ENCODE measurements around the gene MYO9A. TPM values are rescaled to one million over a fixed set of nuclear protein-coding genes. Genes with fewer than 3 reads are reported as not detected.

MYO9A gene
- total and polyA plus RNA-seq, 2 donors (not counting 1 experiment from before 2014, with no cell fraction given), result 6.2 to 66.1 TPM

GRCh38 chr15:71804695-71805470 lies 313.1 kb downstream of the MYO9A start:
- Mint-ChIP-seq H3K27me3 (peaks cover 18% of the 10 kb centered on the region), H3K4me3 (no peak overlapping the region), H3K4me1 (peaks cover 2% of the 10 kb centered on the region), H3K27ac (no peak overlapping the region), H3K9me3 (ENCODE audit: insufficient read depth) (no peaks in the 10 kb centered on the region)
- Histone ChIP-seq H3K79me2 (ENCODE audit: control insufficient read depth, insufficient read depth, low read length) (no peaks in the 10 kb centered on the region), H3K4me1 (ENCODE audit: control insufficient read depth in 2 of 2, insufficient read depth in 2 of 2, low read length in 2 of 2) (no peaks in the 10 kb centered on the region), H4K20me1 (ENCODE audit: control insufficient read depth, insufficient read depth, low read length, poor library complexity, severe bottlenecking) (no peaks in the 10 kb centered on the region), H3K4me3 (ENCODE audit: control extremely low read depth in 1 of 5, extremely low read depth in 1 of 5, insufficient read depth in 1 of 5, low read depth in 2 of 5, low read length in 4 of 5) (no peak overlapping the region), H3K9ac (ENCODE audit: low read length) (no peak overlapping the region), H2AFZ (ENCODE audit: insufficient read depth, low read depth, low read length, poor library complexity, severe bottlenecking) (no peak overlapping the region), H3K4me2 (replicated peaks; ENCODE audit: low read depth, low read length, poor library complexity, severe bottlenecking) (no peak overlapping the region), H3K36me3 (replicated peaks in 1 of 2; ENCODE audit: control extremely low read depth in 1 of 2, control insufficient read depth in 1 of 2, extremely low read depth in 1 of 2, insufficient read depth in 2 of 2, low read length in 1 of 2) (no peaks in the 10 kb centered on the region), H3K27me3 (replicated peaks in 1 of 4; ENCODE audit: control extremely low read depth in 1 of 4, control insufficient read depth in 3 of 4, insufficient read depth in 4 of 4, low read length in 3 of 4) (peaks cover 0 to 6% (median 3%) of the 10 kb centered on the region in 4 experiments), H3K9me3 (ENCODE audit: control extremely low read depth in 1 of 3, control insufficient read depth in 2 of 3, insufficient read depth in 1 of 3, low read length in 2 of 3) (peaks cover 0 to 7% (median 0%) of the 10 kb centered on the region in 3 donors), H3K27ac (ENCODE audit: low read length in 2 of 2) (no peak overlapping the region)
- ATAC-seq (ENCODE audit: low read depth) (no peak), DNase-seq (no peak)
- TF ChIP-seq EZH2 (IDR thresholded peaks at IDR 0.05; ENCODE audit: borderline replicate concordance, insufficient read depth, low read depth, low read length, poor library complexity, severe bottlenecking), result no peak
- TF ChIP-seq, protein P1, sequence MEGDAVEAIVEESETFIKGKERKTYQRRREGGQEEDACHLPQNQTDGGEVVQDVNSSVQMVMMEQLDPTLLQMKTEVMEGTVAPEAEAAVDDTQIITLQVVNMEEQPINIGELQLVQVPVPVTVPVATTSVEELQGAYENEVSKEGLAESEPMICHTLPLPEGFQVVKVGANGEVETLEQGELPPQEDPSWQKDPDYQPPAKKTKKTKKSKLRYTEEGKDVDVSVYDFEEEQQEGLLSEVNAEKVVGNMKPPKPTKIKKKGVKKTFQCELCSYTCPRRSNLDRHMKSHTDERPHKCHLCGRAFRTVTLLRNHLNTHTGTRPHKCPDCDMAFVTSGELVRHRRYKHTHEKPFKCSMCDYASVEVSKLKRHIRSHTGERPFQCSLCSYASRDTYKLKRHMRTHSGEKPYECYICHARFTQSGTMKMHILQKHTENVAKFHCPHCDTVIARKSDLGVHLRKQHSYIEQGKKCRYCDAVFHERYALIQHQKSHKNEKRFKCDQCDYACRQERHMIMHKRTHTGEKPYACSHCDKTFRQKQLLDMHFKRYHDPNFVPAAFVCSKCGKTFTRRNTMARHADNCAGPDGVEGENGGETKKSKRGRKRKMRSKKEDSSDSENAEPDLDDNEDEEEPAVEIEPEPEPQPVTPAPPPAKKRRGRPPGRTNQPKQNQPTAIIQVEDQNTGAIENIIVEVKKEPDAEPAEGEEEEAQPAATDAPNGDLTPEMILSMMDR (IDR thresholded peaks at IDR 0.05), result no peak
- POLR2A ChIA-PET, result no interaction called here
- CTCF ChIA-PET, result interaction anchor here (0.6 to 5.4 kb wide), 2 partner anchors 25 to 351 kb away, joined by 3 to 19 read pairs; no protein-coding TSS in a partner anchor
- WGBS (ENCODE audit: insufficient coverage), result 42% methylated on average over 4 of the region's 6 CpGs
- intact Hi-C loops (cut with micrococcal nuclease), result no loop called here

GRCh38 chr15:71804226-71804625 lies 313.7 kb downstream of the MYO9A start:
- H3K27me3 Mint-ChIP-seq, result peaks cover 19% of the 10 kb centered on the region
- Histone ChIP-seq H3K36me3 (replicated peaks in 1 of 2; ENCODE audit: control extremely low read depth in 1 of 2, control insufficient read depth in 1 of 2, extremely low read depth in 1 of 2, insufficient read depth in 2 of 2, low read length in 1 of 2) (no peaks in the 10 kb centered on the region), H3K4me1 (ENCODE audit: control insufficient read depth in 2 of 2, insufficient read depth in 2 of 2, low read length in 2 of 2) (no peaks in the 10 kb centered on the region), H3K79me2 (ENCODE audit: control insufficient read depth, insufficient read depth, low read length) (no peaks in the 10 kb centered on the region), H3K4me3 (ENCODE audit: control extremely low read depth in 1 of 5, extremely low read depth in 1 of 5, insufficient read depth in 1 of 5, low read depth in 2 of 5, low read length in 4 of 5) (no peak overlapping the region), H3K9ac (ENCODE audit: low read length) (no peak overlapping the region), H3K9me3 (ENCODE audit: control extremely low read depth in 1 of 3, control insufficient read depth in 2 of 3, insufficient read depth in 1 of 3, low read length in 2 of 3) (peaks cover 0 to 7% (median 0%) of the 10 kb centered on the region in 3 donors), H2AFZ (ENCODE audit: insufficient read depth, low read depth, low read length, poor library complexity, severe bottlenecking) (no peak overlapping the region), H3K4me2 (replicated peaks; ENCODE audit: low read depth, low read length, poor library complexity, severe bottlenecking) (no peak overlapping the region), H4K20me1 (ENCODE audit: control insufficient read depth, insufficient read depth, low read length, poor library complexity, severe bottlenecking) (no peaks in the 10 kb centered on the region), H3K27ac (ENCODE audit: low read length in 2 of 2) (no peak overlapping the region), H3K27me3 (replicated peaks in 1 of 4; ENCODE audit: control extremely low read depth in 1 of 4, control insufficient read depth in 3 of 4, insufficient read depth in 4 of 4, low read length in 3 of 4) (peaks cover 0 to 6% (median 3%) of the 10 kb centered on the region in 4 experiments)
- DNase-seq (no peak), ATAC-seq (ENCODE audit: low read depth) (no peak)
- no peak for TF ChIP-seq EZH2 (IDR thresholded peaks at IDR 0.05; ENCODE audit: borderline replicate concordance, insufficient read depth, low read depth, low read length, poor library complexity, severe bottlenecking)
- TF ChIP-seq, protein P1 (IDR thresholded peaks at IDR 0.05), result no peak
- POLR2A ChIA-PET, result no interaction called here
- intact Hi-C loops (cut with micrococcal nuclease), result no loop called here
- H3K4me1 Mint-ChIP-seq, result peaks cover 2% of the 10 kb centered on the region
- H3K9me3 Mint-ChIP-seq (ENCODE audit: insufficient read depth), result no peaks in the 10 kb centered on the region
- WGBS (ENCODE audit: insufficient coverage), result no CpG with 5 or more reads among the region's 5 CpGs
- no peak overlapping the region for H3K4me3 Mint-ChIP-seq
- no peak overlapping the region for H3K27ac Mint-ChIP-seq
- CTCF ChIA-PET, result interaction anchor here (5.4 kb wide), 1 partner anchor 24 kb away, joined by 19 read pairs; no protein-coding TSS in a partner anchor

All from B cell (primary cell).